RPMI8226 (cell line): ENCODE data around the gene PPP3CA.

Experiments
- DNase-seq: peaks from one replicate; pipeline ENCODE4 v3.0.0-alpha.2; 2015

Gene PPP3CA

GRCh38 chr4:101171747-101172146, 175.6 kb downstream of the PPP3CA start:
- no peak for DNase-seq

DNA sequence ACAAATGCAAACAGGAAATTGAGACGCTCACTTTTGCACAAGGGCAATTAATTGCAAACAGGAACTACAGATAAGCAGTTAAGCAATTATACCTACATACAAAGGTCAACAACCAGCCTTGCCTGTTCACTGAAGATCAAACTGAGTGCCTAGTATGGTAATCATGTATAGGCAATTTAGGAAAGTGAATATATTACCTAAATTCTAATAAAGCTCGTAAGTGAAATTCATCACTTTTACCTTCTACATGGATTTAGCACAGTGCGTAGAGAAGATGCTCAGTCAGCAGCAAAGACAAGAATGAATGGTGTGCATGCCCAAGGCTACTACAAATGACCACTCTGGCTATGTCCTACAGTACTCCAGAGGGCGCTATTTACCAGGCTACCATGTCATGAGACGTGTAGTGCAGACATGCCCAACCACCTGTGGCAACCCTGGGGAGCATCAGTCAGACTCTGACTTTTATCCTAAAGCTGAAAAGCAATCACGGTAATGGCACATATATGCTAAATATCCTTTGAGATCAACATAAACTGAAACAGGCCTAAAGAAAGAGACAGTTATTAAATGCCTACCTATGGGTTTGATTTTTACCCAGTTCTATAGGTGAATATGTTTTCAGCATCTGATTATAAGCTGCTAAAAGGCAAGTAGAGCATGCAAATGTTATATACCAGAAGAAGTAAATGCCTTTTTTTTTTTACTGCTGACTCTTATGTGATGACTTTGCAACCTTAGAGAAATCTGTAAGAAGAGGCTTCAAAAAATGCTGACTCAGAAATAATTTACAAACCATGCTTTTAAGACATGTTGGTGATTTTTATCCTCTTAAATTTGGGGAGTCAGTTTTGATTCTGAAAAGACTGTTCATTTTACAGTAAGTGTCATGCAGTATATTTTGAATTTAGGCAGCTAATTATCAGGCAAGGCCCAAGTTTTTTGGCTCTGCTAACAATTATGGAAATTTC, 178.0 kb downstream of the PPP3CA start:
- peak; percentile 72 for DNase-seq

DNA sequence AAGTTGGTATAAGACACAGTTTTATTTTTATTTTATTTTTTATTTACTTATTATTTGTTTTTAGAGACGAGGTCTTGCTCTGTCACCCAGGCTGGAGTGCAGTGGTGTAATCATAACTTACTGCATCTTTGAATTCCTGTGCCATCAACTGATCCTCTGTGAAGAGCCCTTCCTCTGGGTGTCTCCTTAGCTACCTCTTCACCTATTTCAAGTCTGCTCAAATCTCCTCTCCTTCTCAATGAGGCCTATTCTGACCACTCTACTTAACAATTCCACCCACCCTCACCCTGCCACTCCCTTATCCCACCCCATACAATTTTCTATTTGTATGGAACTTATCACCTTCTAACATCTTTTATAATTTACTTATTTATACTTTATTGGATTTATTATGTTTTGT, 183.4 kb downstream of the PPP3CA start:
- no peak for DNase-seq

- DNase-seq, result no peak
These were observed 184.3 kb downstream of the PPP3CA start for GRCh38 chr4:101162990-101163380.

- DNase-seq, result no peak
These were observed 186.3 kb downstream of the PPP3CA start for GRCh38 chr4:101160792-101161592.

GRCh38 chr4:101158507-101158906, 188.8 kb downstream of the PPP3CA start:
- no peak for DNase-seq

- DNase-seq, result no peak
These were observed 189.2 kb downstream of the PPP3CA start for GRCh38 chr4:101158134-101158482.

- no peak for DNase-seq
These were observed 189.8 kb downstream of the PPP3CA start for GRCh38 chr4:101157415-101158133.

- no peak for DNase-seq
These were observed 190.6 kb downstream of the PPP3CA start for GRCh38 chr4:101156619-101157310.

GRCh38 chr4:101155945-101156344, 191.4 kb downstream of the PPP3CA start:
- DNase-seq, result no peak

- no peak for DNase-seq
These were observed 192.0 kb downstream of the PPP3CA start for GRCh38 chr4:101155368-101155767.

GRCh38 chr4:101153653-101154052, 193.7 kb downstream of the PPP3CA start:
- DNase-seq, result no peak

- no peak for DNase-seq
These were observed 194.8 kb downstream of the PPP3CA start for GRCh38 chr4:101152521-101152920.

GRCh38 chr4:101148551-101148950, 198.8 kb downstream of the PPP3CA start:
- no peak for DNase-seq

- no peak for DNase-seq
These were observed 200.0 kb downstream of the PPP3CA start for GRCh38 chr4:101147283-101147682.

DNA sequence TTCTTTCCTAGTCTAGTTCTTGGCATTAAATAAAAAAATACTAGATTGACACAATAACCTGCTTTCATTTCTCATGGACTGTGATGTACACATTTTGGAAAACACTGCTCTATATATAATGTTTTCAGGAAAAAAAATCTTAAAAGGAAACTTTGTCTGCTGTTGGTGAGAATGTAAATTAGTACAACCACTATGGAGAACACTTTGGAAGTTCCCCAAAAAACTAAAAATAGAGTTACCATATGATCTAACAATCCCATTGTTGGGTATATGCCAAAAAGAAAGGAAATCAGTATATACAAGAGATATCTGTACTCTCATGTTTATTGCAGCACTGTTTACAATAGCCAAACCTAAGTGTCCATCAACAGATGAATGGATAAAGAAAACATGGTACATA, 202.3 kb downstream of the PPP3CA start:
- DNase-seq, result no peak

- no peak for DNase-seq
These were observed 205.1 kb downstream of the PPP3CA start for GRCh38 chr4:101142259-101142658.

DNA sequence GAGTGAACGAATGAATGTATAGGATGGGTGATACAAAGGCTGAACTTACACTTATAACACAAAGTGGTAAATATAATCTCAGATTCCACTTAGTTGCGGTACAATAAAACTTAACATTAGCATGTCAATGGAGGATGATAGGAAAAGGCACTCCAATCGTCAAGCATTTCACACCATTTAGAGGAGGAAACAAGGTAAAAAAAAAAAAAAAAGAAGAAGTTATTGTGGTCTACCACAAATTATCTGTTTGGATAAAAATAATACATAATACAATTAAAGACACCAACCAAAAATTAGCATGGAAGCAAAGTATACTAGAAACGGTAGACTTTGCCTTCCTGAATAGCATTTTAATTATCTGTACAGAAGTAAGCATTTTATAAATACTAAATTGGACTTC, 205.5 kb downstream of the PPP3CA start:
- DNase-seq, result no peak

GRCh38 chr4:101141230-101141629, 206.1 kb downstream of the PPP3CA start:
- DNase-seq, result no peak

- DNase-seq, result no peak
These were observed 207.1 kb downstream of the PPP3CA start for GRCh38 chr4:101140228-101140627.

DNA sequence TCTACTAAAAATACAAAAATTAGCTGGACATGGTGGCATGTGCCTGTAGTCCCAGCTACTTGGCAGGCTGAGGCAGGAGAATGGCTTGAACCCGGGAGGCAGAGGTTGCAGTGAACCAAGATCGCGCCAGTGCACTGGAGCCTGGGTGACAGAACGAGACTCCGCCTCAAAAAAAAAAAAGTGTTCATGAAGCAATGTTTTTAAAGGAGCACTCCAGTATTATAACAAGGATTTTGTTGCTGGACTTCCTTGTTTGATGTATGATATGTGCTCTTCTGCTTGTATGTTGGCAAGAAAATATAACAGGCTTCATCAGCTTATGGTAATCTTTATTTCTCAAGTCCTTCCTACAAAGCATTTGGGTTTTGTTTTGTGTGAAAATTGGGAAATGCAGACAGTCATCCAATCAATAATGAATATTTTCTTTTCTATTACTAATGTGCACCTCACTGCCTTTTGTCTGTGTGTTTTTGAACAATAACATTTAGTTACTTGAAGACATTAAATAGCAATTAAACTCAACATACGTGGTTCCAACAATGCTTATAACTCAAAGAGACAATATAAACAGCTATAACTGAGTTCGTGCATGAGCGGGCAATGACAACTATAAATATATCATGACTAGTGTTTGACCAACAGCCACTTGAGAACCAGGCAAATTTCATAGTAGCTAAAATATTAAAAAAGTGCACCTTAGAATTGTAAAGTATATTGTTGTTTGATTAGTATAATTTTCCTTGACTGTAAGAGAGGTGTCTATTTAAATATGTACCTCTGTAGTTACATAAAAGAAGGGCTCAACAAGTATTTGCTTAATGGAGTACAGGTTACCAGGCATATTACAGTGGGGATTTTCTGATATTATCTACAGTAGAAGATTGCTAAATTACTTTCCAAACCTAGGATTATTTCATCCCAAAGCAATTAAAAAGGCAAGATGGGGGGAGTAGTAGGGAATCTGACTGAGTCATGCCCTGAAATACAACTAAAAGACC, 210.7 kb downstream of the PPP3CA start:
- no peak for DNase-seq
